AG04449 (cell line): ENCODE results near the gene RACK1.

ENCODE experiments used
- CTCF ChIA-PET: fragments of 350-600 bp; formaldehyde crosslinking; extraction: SDS; loops from one replicate; lab custom pipeline; 2021; ENCODE audit warnings: antibody characterized with exemption; lab: Yijun Ruan, JAX
- POLR2A ChIA-PET: fragments of 400-600, 350-600 bp; formaldehyde crosslinking; extraction: SDS; loops from one replicate; lab custom pipeline; 2020; ENCODE audit warnings: antibody characterized with exemption, inconsistent platforms; lab: Yijun Ruan, JAX
- DNase-seq: peaks from one replicate; pipeline ENCODE4 v3.0.0-alpha.2; 2010; ENCODE audit warnings: low read depth, low spot score
- H3K4me3 ChIP-seq: 2 replicates; pipeline ENCODE4 v1.5.1; 2011; ENCODE audit warnings: low read depth, mild to moderate bottlenecking, control low read depth, low read length
- TF ChIP-seq, protein P1 (sequence below): IDR thresholded peaks from one replicate; pipeline ENCODE4 v1.5.1; 2011; ENCODE audit warnings: mild to moderate bottlenecking, moderate library complexity, low read length, control low read depth, inconsistent platforms; ENCODE audit not compliant: insufficient read depth; ENCODE audit errors: missing control alignments

RACK1 gene

DNA sequence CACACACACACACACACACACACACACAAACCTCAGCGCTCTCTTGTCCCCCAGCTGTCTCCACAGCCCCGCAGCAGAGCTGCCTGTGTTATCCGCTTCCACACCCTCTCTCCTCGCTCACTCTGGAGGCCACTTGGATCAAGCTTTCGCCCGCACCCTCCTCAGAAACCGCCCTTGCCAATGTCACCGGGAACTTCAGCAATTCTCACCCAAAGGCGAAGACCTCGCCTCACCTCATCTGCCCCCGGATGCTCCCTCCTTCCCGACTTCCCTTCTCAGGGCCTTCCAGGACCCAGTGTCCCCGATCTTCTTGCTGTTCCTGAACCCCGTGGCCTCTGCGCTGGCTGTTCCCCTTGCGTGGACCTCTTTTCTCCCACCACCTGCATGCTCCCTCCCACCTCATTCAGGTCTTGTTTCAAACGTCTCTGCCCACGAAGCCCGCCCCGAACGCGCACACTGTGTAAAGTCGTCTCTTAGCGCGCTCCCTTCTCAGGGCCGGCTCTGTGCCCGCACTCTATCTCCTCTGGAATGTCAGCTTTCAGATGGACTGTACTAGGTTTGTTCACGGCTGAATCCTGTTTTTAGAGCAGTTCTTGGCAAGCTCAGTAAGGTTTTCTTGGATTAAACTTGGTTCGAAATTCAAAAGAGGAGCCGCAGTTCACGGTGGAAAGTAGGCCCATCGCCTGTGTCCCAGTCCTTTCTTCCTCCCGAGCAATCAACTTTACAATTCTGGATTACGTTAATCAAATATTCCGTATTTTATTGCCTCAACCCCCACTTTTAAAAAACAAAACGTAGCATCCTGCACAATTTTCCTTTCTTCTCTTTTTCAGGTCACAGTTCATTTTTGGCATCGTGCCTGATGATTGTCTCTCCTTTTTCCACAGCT, 37.7 kb downstream of the RACK1 start:
- ChIA-PET POLR2A (interaction anchor here (1.3 to 2.7 kb wide), 6 partner anchors 14 to 55 kb away, joined by 5 to 26 read pairs (median 12); partner anchors contain the start of genes TRIM41 and TRIM52), CTCF (interaction anchor here (1.0 to 4.4 kb wide), 6 partner anchors 8 to 17 kb away, joined by 4 to 29 read pairs (median 8); partner anchors contain the start of gene TRIM41)
- H3K4me3 ChIP-seq, result peak overlapping the region; percentile 52
- TF ChIP-seq, protein P1, sequence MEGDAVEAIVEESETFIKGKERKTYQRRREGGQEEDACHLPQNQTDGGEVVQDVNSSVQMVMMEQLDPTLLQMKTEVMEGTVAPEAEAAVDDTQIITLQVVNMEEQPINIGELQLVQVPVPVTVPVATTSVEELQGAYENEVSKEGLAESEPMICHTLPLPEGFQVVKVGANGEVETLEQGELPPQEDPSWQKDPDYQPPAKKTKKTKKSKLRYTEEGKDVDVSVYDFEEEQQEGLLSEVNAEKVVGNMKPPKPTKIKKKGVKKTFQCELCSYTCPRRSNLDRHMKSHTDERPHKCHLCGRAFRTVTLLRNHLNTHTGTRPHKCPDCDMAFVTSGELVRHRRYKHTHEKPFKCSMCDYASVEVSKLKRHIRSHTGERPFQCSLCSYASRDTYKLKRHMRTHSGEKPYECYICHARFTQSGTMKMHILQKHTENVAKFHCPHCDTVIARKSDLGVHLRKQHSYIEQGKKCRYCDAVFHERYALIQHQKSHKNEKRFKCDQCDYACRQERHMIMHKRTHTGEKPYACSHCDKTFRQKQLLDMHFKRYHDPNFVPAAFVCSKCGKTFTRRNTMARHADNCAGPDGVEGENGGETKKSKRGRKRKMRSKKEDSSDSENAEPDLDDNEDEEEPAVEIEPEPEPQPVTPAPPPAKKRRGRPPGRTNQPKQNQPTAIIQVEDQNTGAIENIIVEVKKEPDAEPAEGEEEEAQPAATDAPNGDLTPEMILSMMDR, result no peak
- no peak for DNase-seq

DNA sequence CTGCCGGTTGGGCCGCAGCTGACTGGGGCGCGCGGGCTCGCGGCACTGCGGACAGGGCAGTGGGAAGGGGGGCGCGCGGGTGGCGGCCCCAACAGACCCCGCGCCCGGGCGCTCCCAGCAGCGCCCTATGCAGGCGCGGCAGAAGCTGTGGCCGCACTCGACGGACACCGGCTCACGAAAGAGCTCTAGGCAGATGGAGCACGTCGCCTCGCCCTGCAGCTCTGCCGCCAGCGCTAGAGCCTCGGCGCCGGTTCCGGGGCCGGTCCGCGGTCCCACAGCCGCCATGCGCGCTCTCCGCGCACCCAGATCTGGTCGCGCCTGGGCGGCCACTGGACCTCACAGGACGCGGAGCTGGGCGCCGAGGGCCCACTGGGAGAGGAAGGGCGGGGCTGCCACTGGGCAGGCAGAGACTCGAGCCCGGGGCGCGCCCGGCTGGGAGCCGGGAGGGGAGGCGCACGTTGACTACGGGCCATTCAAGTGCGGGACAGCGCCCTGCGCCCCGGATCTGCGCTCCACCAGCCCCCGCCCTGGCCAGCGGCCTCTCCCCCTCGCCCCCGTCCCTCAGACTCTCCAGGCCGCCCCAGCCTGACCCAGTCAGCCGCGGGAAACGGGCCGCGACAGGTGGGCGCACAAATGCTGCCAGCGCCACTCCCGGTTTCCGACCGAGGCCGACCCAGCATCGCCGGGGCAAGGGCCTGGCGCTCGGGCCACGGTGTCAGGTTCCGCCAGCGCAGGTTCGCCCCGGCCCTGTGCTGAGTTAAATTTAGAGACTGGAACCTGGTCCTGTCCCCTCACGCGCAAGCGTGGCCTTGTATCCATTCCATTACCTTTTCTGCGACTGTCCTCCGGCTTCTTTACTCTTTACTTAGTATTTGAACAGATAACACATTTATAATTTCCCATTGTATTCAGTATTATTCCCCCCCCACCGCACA, 38.6 kb downstream of the RACK1 start, which contains the start of gene TRIM7:
Gene TRIM7 (minus strand): TSS at position 371 of the 935 bp plus-strand sequence. CDS start 86 bp downstream, at position 285.
- ChIA-PET CTCF (interaction anchor here (0.8 to 4.4 kb wide), 6 partner anchors 9 to 24 kb away, joined by 3 to 29 read pairs (median 4); no protein-coding TSS in a partner anchor), POLR2A (interaction anchor here (1.0 to 1.5 kb wide), 3 partner anchors 12 to 18 kb away, joined by 4 to 17 read pairs (median 9); partner anchors contain the start of gene TRIM41)
- TF ChIP-seq, protein P1, result no peak
- peak within 1 kb of the TSS; percentile 62 for H3K4me3 ChIP-seq
- DNase-seq, result no peak

DNA sequence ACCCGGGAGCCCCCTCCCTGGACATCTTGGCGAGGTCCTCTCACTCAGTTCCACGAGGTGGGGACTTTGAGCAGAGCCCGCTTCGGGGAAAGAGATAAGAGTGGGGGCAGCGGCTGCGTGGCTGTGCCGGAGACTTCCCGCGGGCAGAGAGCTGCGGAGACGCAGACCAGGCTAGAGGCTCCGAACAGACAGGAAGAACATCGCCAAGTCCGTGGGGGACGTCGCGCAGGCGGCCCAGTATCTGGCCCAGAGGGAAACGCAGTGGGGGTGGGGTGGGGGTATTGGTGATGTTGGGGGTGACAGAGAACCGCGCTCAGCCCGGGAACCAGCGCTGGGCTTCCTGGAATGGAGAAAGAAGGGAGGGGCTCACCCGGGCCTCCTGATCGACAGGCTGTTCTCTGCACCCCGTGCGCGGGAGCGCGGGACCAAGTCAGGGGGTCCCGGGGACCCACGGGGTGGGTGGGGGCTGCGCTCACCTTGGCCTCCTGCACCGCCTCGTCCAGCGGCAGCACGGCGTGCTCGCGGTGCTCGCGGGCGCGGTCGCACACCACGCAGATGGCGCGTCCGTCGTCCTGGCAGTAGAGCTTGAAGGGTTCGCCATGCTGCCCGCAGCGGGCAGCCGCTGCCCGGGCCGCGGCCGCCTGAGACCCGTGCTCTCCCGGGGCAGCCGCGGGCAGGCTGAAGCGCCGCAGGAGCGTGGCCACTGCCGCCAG, 39.4 kb downstream of the RACK1 start:
- TF ChIP-seq, protein P1, result no peak
- ChIA-PET CTCF (interaction anchor here (0.8 to 4.4 kb wide), 7 partner anchors 8 to 23 kb away, joined by 3 to 29 read pairs (median 3); no protein-coding TSS in a partner anchor), POLR2A (interaction anchor here (0.6 to 1.5 kb wide), 4 partner anchors 11 to 46 kb away, joined by 4 to 17 read pairs (median 6); partner anchors contain the start of gene TRIM41)
- DNase-seq, result no peak
- peak overlapping the region; percentile 62 for H3K4me3 ChIP-seq

DNA sequence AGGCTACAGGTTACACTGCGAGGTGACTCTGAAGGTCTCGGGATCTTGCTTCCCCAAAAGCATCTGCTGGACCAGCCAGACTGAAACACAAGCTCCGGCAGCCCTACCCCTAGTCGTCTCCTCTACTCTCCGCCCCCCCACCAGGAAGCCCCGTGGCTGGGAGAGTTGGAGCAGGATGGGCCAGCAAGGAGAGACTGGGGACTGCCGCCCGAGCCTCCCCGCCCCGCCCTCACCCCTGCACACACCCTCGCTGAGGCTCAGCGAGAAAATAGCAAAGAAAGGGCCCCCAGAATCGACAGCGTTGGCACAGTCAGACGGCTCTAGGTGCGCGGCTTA, 40.0 kb downstream of the RACK1 start:
- peak overlapping the region; percentile 62 for H3K4me3 ChIP-seq
- POLR2A ChIA-PET, result interaction anchor here (0.6 kb wide), 1 partner anchor 46 kb away, joined by 4 read pairs; no protein-coding TSS in a partner anchor
- CTCF ChIA-PET, result interaction anchor here (1.0 to 2.9 kb wide), 3 partner anchors 10 to 19 kb away, joined by 3 to 16 read pairs (median 4); no protein-coding TSS in a partner anchor
- DNase-seq, result no peak
- TF ChIP-seq, protein P1, result no peak

DNA sequence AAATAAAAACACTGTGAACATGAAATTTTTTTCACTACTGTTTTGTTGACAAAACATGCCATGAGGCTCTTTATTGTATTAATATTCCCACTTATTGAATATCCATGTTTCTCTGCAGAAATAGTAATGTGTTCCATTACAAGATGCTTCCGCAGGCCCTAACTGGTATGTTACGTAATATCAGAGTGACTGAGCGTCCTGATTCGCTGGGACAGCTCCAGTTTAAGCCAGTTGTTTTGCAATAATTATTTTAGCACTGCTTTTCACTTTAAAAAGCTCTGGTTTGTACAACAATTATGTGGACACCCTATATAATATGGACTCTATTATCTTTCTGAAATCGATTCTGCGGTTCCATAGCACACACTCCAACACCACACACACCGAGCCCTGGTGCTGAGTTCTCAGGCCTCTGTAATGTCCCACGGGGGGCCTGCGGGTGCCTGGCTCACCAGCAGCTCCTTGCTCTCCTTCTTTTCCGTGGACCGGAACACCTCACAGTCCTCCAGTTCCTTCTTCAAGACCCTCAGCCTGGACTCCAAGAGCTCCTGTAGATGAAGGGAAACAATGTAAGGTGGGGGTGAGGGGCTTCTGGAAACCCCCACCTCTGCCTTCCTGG, 40.5 kb downstream of the RACK1 start:
- TF ChIP-seq, protein P1, result no peak
- POLR2A ChIA-PET, result no interaction called here
- H3K4me3 ChIP-seq, result peak overlapping the region; percentile 62; the same call in 1 of the 2 replicates
- CTCF ChIA-PET, result interaction anchor here (1.0 to 2.9 kb wide), 3 partner anchors 9 to 18 kb away, joined by 3 to 16 read pairs (median 4); no protein-coding TSS in a partner anchor
- no peak for DNase-seq
